ENCODE data around the gene VARS2.

Gene VARS2

GRCh38 chr6:30884521-30885480 lies 29.2 kb upstream of the VARS2 start:
- DNase-seq (ENCODE audit: low read depth in 2 of 2): no peak

GRCh38 chr6:30885481-30885998 lies 28.5 kb upstream of the VARS2 start:
- DNase-seq (ENCODE audit: low read depth in 2 of 2): no peak

GRCh38 chr6:30885999-30886896 lies 27.8 kb upstream of the VARS2 start:
- DNase-seq (ENCODE audit: low read depth in 2 of 2): no peak

DNA sequence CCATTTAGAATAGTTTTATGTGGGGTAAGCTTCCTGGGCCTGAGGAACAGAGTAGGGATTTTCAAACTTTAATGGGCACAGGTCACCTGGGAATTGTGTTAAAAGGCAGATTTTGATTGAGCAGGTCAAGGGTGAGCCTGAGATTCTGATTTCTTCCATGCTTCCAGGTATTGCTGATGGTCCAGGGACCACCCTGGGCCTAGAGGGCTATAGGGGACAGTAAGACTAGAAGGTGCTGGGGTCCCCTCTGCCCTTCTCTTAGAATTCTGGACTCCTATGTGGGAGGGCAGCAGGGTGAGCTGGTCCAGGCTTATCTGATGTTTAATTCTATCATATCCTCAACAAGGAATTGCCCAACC lies 27.2 kb upstream of the VARS2 start:
- DNase-seq (ENCODE audit: low read depth in 2 of 2): no peak

DNA sequence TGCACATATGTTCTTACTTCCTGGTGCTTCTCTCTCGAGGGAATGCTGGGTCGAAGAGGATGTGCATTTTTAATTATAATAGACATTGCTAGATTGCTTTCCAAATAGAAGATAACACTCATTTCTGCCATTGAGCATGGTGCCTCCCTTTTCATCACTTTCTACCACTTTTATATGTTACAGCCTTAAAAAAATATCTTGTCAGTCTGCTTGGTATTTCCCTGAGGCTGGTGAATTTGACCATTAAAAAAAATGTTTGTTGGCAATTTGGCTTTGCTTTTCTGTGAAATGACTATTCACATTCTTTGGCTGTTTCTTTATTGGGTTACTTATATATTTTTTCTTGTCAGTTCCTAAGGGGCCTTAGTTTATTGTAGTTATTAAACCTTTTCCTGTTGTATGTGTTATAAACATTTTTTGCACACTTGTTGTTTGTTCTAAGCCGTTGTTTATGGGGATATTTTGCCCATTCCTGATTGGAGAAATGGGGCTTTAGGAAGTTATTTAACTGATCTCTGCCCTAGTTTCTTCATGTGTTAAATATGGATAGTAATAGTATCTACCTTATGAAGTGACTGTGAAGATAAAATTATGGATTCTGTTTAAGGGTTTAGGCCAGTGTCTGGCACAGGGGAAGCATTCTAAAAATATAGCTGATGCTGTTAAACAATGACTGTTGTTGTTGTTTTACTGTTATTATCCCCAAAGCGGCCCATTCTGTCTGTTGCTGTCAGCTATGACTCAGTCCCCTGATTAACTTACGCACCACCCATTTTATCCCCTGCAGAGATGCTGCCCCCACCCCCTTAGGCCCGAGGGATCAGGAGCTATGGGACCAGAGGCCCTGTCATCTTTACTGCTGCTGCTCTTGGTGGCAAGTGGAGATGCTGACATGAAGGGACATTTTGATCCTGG lies 25.9 kb upstream of the VARS2 start:
- DNase-seq (ENCODE audit: low read depth in 2 of 2): no peak

GRCh38 chr6:30888816-30889495 lies 25.1 kb upstream of the VARS2 start:
- DNase-seq (ENCODE audit: low read depth in 2 of 2): no peak

GRCh38 chr6:30889496-30889885 lies 24.5 kb upstream of the VARS2 start:
- DNase-seq (ENCODE audit: low read depth in 2 of 2): no peak

DNA sequence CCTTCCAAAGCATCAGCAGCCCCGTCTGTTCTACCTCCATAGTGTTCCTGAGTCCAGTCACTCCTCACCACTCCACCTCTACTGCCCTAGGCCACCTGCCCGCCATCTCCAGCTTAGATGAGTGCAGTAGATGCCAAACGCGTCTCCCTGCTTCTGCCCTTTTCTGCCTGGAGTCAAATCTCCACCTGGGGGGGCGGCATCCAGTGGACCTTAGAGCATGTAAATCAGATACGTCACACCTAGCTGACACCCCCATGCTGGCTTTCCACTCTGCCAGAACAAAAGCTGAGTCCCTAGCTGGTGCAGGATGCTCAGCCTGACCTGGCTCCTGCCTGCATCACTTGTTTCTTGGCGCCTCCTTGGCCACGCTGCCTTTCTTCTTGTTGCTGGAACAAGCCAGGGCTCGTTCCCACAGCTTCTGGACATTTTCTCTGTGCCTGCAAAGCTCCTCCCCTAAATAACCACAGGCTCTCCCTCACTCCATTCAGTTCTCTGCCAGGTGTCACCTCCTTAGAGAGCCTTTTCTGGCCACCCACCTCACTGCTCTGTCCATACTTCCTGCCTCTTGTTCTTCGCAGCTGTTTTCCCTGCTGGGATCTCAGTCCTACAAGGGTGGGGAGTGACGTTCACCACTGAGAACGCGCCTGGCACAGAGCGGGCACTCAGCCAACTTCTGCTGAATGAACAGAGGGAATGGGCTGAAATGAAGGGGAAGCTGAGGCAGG lies 24.0 kb upstream of the VARS2 start:
- no peak for DNase-seq (ENCODE audit: low read depth in 2 of 2)

GRCh38 chr6:30890646-30891449 lies 23.2 kb upstream of the VARS2 start:
- no peak for DNase-seq (ENCODE audit: low read depth in 2 of 2)

- no peak for DNase-seq (ENCODE audit: low read depth in 2 of 2)
These were observed 22.7 kb upstream of the VARS2 start for GRCh38 chr6:30891450-30891723.

DNA sequence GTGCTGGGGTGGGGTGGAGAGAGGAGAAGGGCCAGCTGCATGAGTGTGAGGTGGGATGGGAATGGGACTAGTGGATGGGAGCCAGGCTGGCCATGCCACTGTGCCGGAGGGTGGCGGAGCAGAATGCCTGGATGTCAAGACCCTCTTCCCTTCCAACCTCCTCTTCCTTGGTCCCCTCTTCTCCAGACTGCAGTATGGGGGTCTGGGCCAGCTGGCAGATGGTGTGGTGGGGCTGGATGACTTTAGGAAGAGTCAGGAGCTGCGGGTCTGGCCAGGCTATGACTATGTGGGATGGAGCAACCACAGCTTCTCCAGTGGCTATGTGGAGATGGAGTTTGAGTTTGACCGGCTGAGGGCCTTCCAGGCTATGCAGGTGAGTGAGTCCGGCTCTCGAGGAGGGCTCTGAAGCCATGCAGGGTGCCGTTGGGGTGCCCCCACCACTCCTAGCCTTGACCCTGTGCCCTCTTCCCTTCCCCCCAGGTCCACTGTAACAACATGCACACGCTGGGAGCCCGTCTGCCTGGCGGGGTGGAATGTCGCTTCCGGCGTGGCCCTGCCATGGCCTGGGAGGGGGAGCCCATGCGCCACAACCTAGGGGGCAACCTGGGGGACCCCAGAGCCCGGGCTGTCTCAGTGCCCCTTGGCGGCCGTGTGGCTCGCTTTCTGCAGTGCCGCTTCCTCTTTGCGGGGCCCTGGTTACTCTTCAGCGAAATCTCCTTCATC lies 22.1 kb upstream of the VARS2 start:
- no peak for DNase-seq (ENCODE audit: low read depth in 2 of 2)

- no peak for DNase-seq (ENCODE audit: low read depth in 2 of 2)
These were observed 20.9 kb upstream of the VARS2 start for GRCh38 chr6:30893001-30893591.

GRCh38 chr6:30893666-30894065 lies 20.4 kb upstream of the VARS2 start:
- DNase-seq (ENCODE audit: low read depth in 2 of 2): no peak

DNA sequence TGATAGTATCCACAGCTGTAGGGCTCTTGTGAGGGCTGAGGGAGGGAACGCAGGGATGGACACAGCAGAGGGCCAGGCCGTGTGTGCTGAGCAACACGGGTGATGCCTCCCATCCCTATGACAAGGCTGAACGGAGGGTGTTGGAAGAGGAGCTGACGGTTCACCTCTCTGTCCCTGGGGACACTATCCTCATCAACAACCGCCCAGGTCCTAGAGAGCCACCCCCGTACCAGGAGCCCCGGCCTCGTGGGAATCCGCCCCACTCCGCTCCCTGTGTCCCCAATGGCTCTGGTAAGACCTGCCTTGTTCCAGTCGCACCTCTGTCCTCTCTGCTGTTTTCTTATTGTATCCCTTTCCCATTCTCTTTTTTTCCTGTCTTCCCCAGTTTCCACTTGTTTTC lies 19.7 kb upstream of the VARS2 start:
- DNase-seq (ENCODE audit: low read depth in 2 of 2): no peak

DNA sequence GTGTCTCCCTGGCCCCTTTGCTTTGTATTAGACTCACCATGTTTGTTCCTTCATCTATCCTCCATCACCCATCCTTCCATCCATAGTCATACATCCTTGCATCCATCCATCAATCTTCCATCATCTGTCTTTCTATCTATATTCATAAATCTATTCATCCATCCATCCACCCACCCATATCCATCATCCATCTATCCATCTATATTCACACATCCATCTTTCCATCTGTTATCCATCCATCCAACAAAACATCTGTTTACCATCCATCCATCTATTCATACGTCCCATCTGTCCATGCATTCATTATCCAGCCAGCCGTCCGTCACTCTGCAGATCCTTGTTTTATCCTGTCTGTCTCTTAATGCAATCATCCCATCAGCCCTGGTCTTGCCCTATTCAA lies 19.1 kb upstream of the VARS2 start:
- DNase-seq (ENCODE audit: low read depth in 2 of 2): no peak

- no peak for DNase-seq (ENCODE audit: low read depth in 2 of 2)
These were observed 18.7 kb upstream of the VARS2 start for GRCh38 chr6:30895343-30895742.

DNA sequence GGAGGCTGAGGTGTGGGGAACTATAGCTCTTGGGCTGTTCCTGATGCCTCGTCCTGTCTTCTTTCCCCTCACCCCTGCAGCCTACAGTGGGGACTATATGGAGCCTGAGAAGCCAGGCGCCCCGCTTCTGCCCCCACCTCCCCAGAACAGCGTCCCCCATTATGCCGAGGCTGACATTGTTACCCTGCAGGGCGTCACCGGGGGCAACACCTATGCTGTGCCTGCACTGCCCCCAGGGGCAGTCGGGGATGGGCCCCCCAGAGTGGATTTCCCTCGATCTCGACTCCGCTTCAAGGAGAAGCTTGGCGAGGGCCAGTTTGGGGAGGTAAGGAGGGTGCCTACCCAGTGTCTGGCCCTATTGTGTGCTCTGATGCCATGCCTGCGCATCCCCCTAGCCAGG lies 17.5 kb upstream of the VARS2 start:
- DNase-seq (ENCODE audit: low read depth in 2 of 2): no peak

DNA sequence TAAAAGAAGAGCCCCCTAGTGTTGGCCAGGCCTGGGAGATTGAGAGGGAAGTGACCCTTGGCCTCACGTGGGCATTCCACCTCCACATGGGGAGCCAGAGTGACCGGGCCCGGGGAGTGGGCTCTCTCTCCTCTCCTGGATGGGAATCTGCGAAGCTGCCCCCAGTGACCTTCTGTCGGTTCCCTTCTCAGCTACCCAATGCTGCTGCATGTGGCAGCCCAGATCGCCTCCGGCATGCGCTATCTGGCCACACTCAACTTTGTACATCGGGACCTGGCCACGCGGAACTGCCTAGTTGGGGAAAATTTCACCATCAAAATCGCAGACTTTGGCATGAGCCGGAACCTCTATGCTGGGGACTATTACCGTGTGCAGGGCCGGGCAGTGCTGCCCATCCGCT lies 16.2 kb upstream of the VARS2 start:
- no peak for DNase-seq (ENCODE audit: low read depth in 2 of 2)
